Thoracic aorta (tissue), 2 donors: ENCODE results near the gene UNC119B. TPM values are rescaled to one million over a fixed set of nuclear protein-coding genes. Genes with fewer than 3 reads are reported as not detected.

ENCODE experiments used
- ATAC-seq: fragments of 150-250 bp; one replicate; pipeline ENCODE4 v1.8.0; 2017; ENCODE audit warnings: low read depth; ENCODE audit not compliant: insufficient number of reproducible peaks, low FRiP score
- DNase-seq: peaks from one replicate; pipeline ENCODE4 v3.0.0-alpha.2; 2020; ENCODE audit warnings: low spot score
- H3K27ac ChIP-seq, 2 donors: fragments of 200-600 bp; sonication (generic); 1 replicate in 1 of 2; 2 replicates in 1 of 2; pipeline ENCODE4 v1.5.1; 2016; ENCODE audit warnings: mild to moderate bottlenecking in 2 of 2, moderate library complexity in 2 of 2
- H3K27me3 ChIP-seq: fragments of 200-600 bp; sonication (generic); replicated peaks from 2 replicates; pipeline ENCODE4 v1.6.0; 2016; ENCODE audit warnings: mild to moderate bottlenecking; ENCODE audit not compliant: insufficient read depth
- H3K36me3 ChIP-seq: fragments of 200-600 bp; sonication (generic); one replicate; pipeline ENCODE4 v1.5.1; 2016
- H3K4me1 ChIP-seq, 2 donors: fragments of 200-600 bp; sonication (generic); 1 replicate in 1 of 2; 2 replicates in 1 of 2; pipeline versions ENCODE4 v1.5.1 to v1.6.0; 2016; ENCODE audit warnings: low read depth in 2 of 2, mild to moderate bottlenecking in 1 of 2; ENCODE audit not compliant: control insufficient read depth in 1 of 2
- H3K4me3 ChIP-seq: fragments of 200-600 bp; sonication (generic); 2 replicates; pipeline ENCODE4 v1.5.1; 2016; ENCODE audit warnings: mild to moderate bottlenecking
- H3K9me3 ChIP-seq: fragments of 200-600 bp; sonication (generic); 2 replicates; pipeline ENCODE4 v1.5.1; 2016
- total RNA-seq, 2 donors: library from RNA; depleted of rRNA; stranded (reverse); fragments of >200 nt; gene quantifications; one replicate each; pipeline versions ENCODE4 v1.1.0 to v1.2.3, GENCODE V29; 2016
- TF ChIP-seq, protein P1 (sequence below): fragments of 200-600 bp; sonication (generic); IDR thresholded peaks from one replicate; pipeline ENCODE4 v1.5.1; 2019; ENCODE audit warnings: antibody characterized with exemption

Gene UNC119B
- total RNA-seq, 2 donors from 2014 or later: 26.0 to 26.8 TPM

GRCh38 chr12:120757226-120757742, 47.0 kb downstream of the UNC119B start:
- H3K27me3 ChIP-seq: no peaks in the 10 kb centered on the region
- H3K36me3 ChIP-seq: no peaks in the 10 kb centered on the region
- peaks cover 2 to 8% of the 10 kb centered on the region in 2 donors for H3K4me1 ChIP-seq
- no peak for ATAC-seq
- no peak for DNase-seq
- TF ChIP-seq, protein P1, sequence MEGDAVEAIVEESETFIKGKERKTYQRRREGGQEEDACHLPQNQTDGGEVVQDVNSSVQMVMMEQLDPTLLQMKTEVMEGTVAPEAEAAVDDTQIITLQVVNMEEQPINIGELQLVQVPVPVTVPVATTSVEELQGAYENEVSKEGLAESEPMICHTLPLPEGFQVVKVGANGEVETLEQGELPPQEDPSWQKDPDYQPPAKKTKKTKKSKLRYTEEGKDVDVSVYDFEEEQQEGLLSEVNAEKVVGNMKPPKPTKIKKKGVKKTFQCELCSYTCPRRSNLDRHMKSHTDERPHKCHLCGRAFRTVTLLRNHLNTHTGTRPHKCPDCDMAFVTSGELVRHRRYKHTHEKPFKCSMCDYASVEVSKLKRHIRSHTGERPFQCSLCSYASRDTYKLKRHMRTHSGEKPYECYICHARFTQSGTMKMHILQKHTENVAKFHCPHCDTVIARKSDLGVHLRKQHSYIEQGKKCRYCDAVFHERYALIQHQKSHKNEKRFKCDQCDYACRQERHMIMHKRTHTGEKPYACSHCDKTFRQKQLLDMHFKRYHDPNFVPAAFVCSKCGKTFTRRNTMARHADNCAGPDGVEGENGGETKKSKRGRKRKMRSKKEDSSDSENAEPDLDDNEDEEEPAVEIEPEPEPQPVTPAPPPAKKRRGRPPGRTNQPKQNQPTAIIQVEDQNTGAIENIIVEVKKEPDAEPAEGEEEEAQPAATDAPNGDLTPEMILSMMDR: no peak
- no peak overlapping the region for H3K4me3 ChIP-seq
- H3K27ac ChIP-seq: no peak overlapping the region
- H3K9me3 ChIP-seq: peaks cover 7% of the 10 kb centered on the region

DNA sequence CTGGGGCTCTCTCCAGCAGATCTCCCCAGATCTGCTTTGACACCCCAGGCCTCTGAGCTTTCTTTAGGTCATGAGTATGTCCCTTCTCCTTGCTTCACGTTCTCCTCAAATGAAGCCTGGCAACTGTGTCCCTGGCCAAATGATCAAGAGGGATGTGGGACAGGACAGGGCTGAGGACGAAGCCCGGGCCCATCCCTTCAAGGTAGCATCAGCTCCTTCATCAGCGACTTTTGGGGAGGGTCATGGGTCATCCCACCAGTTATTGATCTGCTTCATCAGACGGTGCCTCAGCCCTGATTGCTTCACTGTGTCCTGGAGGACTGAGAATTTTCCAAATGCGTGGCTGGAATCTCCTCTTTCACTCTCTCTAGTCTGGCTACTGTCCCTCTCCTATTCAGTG, 47.7 kb downstream of the UNC119B start:
- Histone ChIP-seq H3K4me1 (peaks cover 2 to 8% of the 10 kb centered on the region in 2 donors), H3K4me3 (no peak overlapping the region), H3K27ac (no peak overlapping the region), H3K27me3 (no peaks in the 10 kb centered on the region), H3K36me3 (no peaks in the 10 kb centered on the region), H3K9me3 (peaks cover 7% of the 10 kb centered on the region)
- DNase-seq: no peak
- TF ChIP-seq, protein P1: no peak
- no peak for ATAC-seq

DNA sequence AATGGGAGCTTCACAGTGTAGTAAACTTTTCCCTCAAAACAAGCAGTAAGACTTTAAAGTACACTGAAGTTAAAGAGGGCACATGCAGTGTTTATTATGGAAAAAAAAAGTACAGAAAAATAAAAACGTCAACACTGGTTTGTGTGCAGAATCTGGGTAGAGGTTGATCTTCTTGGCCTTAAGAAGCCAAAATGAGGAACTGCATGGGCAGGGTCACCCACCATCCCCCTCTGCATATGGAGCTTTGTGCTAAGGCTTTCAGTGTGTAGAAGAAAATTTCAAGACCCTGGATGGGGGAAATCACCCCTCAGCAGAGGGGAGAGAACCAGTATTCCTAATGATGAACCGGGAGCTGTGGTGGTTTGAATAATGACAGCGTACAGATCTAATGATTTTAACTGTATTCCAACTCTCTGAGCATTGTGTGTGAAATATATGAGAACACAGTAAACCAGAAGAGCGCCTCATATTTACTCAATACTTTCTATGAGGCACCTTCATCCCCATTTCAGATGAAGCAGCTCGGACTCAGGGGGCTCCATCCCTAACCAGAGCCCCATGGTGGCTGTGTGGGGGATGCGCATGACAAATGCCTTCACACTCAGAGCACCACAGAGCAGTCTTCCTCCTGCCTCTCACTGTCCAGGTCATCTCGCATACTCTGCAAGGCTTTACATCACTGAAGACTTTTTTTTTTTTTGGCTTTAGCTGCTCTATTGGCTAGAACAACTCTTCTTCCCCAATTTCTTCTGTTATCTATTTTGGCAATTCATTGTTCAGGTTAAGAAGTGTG, 48.7 kb downstream of the UNC119B start:
- Histone ChIP-seq H3K36me3 (no peaks in the 10 kb centered on the region), H3K27ac (no peak overlapping the region), H3K4me3 (no peak overlapping the region), H3K27me3 (no peaks in the 10 kb centered on the region), H3K4me1 (peaks cover 2 to 8% of the 10 kb centered on the region in 2 donors), H3K9me3 (peaks cover 7% of the 10 kb centered on the region)
- TF ChIP-seq, protein P1: no peak
- ATAC-seq (no peak), DNase-seq (no peak)

DNA sequence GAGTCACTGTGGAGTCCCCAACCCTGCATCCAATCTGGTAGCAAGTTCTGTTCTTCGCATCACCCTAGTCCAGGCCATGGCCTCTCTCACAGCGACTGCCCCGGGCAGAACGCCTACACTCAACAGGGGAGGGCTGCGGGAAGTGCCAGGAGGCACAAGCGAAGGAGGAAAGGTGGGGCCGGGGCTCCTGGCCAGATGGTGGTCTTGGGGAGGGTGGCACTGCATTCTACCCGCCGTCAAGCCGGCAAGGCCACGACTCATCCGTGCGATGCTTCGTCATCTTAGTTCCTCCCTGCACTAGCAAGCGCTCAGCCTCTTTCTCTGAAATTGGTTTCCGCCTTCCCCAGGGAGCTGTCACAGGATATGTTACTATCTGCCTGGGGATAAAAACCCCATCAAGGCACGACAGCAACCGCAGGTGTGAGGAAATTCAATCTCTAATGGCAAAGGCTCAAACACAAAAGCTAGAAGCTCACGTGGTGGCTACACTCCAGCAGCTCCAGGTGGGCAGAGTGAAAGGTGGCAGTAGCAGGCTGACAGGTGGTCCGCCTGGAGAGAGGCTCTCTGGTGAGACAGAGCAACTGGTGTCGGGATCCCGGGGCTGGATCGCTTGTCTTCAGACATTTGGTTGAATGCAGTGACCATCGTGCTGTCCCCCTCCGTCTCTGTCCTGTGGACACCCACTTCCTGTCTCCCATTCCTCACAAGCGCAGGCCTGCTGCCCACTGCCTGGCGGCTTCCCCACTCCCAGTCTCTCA, 49.5 kb downstream of the UNC119B start:
- Histone ChIP-seq H3K4me1 (peaks cover 2 to 8% of the 10 kb centered on the region in 2 donors), H3K36me3 (peaks cover 4% of the 10 kb centered on the region), H3K9me3 (peaks cover 4% of the 10 kb centered on the region), H3K27ac (no peak overlapping the region), H3K27me3 (no peaks in the 10 kb centered on the region), H3K4me3 (no peak overlapping the region)
- DNase-seq (no peak), ATAC-seq (no peak)
- TF ChIP-seq, protein P1: no peak
